T-helper 1 cell treated with Interleukin-12 subunit alpha and Interleukin-12 subunit beta and Interleukin-4 antibody, amounts not matched to agents 30 ng/mL and 1 ng/mL, for 36 hours (primary cell): ENCODE measurements around the gene VN1R4. TPM values are rescaled to one million over a fixed set of nuclear protein-coding genes. Genes with fewer than 3 reads are reported as not detected.

ENCODE experiments used
- total RNA-seq: library from RNA; stranded (reverse); gene quantifications from 2 replicates; pipeline ENCODE4 v1.2.3, GENCODE V29; 2022

VN1R4 gene
- total RNA-seq, 1 donor from 2014 or later: not detected

Other genes starting within 250 kb of the VN1R4 start
- gene ERVV-2, start 223.0 kb downstream of the VN1R4 start, total RNA-seq: not detected in 2 replicates
- 31.0 and 34.4 TPM in 2 replicates for gene ZNF160, start 164.3 kb downstream of the VN1R4 start, total RNA-seq
- 0.34 and 1.0 TPM in 2 replicates for gene ZNF415, start 134.8 kb downstream of the VN1R4 start, total RNA-seq
- 4.3 and 7.1 TPM in 2 replicates for gene ZNF347, start 108.7 kb downstream of the VN1R4 start, total RNA-seq
- gene ZNF665, start 74.4 kb downstream of the VN1R4 start, total RNA-seq: 1.8 and 2.3 TPM in 2 replicates
- 2.5 and 3.2 TPM in 2 replicates for gene ZNF677, start 12.8 kb downstream of the VN1R4 start, total RNA-seq
- gene VN1R2, start 9.4 kb downstream of the VN1R4 start, total RNA-seq: not detected in 2 replicates
- 10.0 and 10.2 TPM in 2 replicates for gene ZNF845, start 66.0 kb upstream of the VN1R4 start, total RNA-seq
- gene ZNF525, start 98.0 kb upstream of the VN1R4 start, total RNA-seq: 15.5 and 15.8 TPM in 2 replicates
- gene ZNF765, start 127.4 kb upstream of the VN1R4 start, total RNA-seq: 10.2 and 13.7 TPM in 2 replicates
- 11.6 and 12.7 TPM in 2 replicates for gene ZNF761, start 164.3 kb upstream of the VN1R4 start, total RNA-seq
- gene ZNF813, start 200.0 kb upstream of the VN1R4 start, total RNA-seq: 3.1 and 5.6 TPM in 2 replicates